Measurements from ENCODE around the gene UTP15. TPM values are rescaled to one million over a fixed set of nuclear protein-coding genes. Genes with fewer than 3 reads are reported as not detected.

Gene UTP15
- total and polyA plus RNA-seq, 2 donors = 5.3 to 24.7 TPM

GRCh38 chr5:73591698-73592501 is 26.4 kb downstream of the UTP15 start:
- Histone ChIP-seq H3K36me3 (ENCODE audit: insufficient read depth) (no peaks in the 10 kb centered on the region), H3K27ac (ENCODE audit: low read depth) (no peak overlapping the region), H3K4me1 (ENCODE audit: insufficient read depth) (no peaks in the 10 kb centered on the region), H3K4me3 (ENCODE audit: low read depth, low read length) (no peak overlapping the region)
- 35% methylated on average over 4 of the region's 4 CpGs for WGBS
- no peak for DNase-seq (ENCODE audit: extremely low spot score)

GRCh38 chr5:73592551-73592950 is 27.0 kb downstream of the UTP15 start:
- no peak overlapping the region for H3K4me3 ChIP-seq (ENCODE audit: low read depth, low read length)
- no peaks in the 10 kb centered on the region for H3K4me1 ChIP-seq (ENCODE audit: insufficient read depth)
- H3K27ac ChIP-seq (ENCODE audit: low read depth) = no peak overlapping the region
- no peaks in the 10 kb centered on the region for H3K36me3 ChIP-seq (ENCODE audit: insufficient read depth)
- DNase-seq (ENCODE audit: extremely low spot score) = no peak
- WGBS = 62% methylated on average over 1 of the region's 1 CpG

- H3K4me3 ChIP-seq (ENCODE audit: low read depth, low read length) = no peak overlapping the region
- H3K36me3 ChIP-seq (ENCODE audit: insufficient read depth) = no peaks in the 10 kb centered on the region
- no peak overlapping the region for H3K27ac ChIP-seq (ENCODE audit: low read depth)
- no peaks in the 10 kb centered on the region for H3K4me1 ChIP-seq (ENCODE audit: insufficient read depth)
- no peak for DNase-seq (ENCODE audit: extremely low spot score)
These were observed 31.3 kb downstream of the UTP15 start for GRCh38 chr5:73596705-73597328.

- no peak overlapping the region for H3K27ac ChIP-seq (ENCODE audit: low read depth)
- 95% methylated on average over 3 of the region's 3 CpGs for WGBS
- H3K4me3 ChIP-seq (ENCODE audit: low read depth, low read length) = no peak overlapping the region
- H3K36me3 ChIP-seq (ENCODE audit: insufficient read depth) = no peaks in the 10 kb centered on the region
- no peak for DNase-seq (ENCODE audit: extremely low spot score)
- H3K4me1 ChIP-seq (ENCODE audit: insufficient read depth) = no peaks in the 10 kb centered on the region
These were observed 33.8 kb downstream of the UTP15 start for GRCh38 chr5:73599380-73599779.

GRCh38 chr5:73603998-73604397 is 38.5 kb downstream of the UTP15 start:
- Histone ChIP-seq H3K27ac (ENCODE audit: low read depth) (no peak overlapping the region), H3K4me3 (ENCODE audit: low read depth, low read length) (no peak overlapping the region), H3K4me1 (ENCODE audit: insufficient read depth) (no peaks in the 10 kb centered on the region), H3K36me3 (ENCODE audit: insufficient read depth) (no peaks in the 10 kb centered on the region)
- WGBS = 90% methylated on average over 5 of the region's 5 CpGs
- DNase-seq (ENCODE audit: extremely low spot score) = no peak

GRCh38 chr5:73605223-73606087 is 39.9 kb downstream of the UTP15 start:
- 68% methylated on average over 8 of the region's 8 CpGs for WGBS
- H3K27ac ChIP-seq (ENCODE audit: low read depth) = no peak overlapping the region

GRCh38 chr5:73606206-73606753 is 40.7 kb downstream of the UTP15 start:
- no peak overlapping the region for H3K4me3 ChIP-seq (ENCODE audit: low read depth, low read length)
- no peak overlapping the region for H3K27ac ChIP-seq (ENCODE audit: low read depth)
- H3K4me1 ChIP-seq (ENCODE audit: insufficient read depth) = no peaks in the 10 kb centered on the region
- H3K36me3 ChIP-seq (ENCODE audit: insufficient read depth) = no peaks in the 10 kb centered on the region
- 37% methylated on average over 3 of the region's 3 CpGs for WGBS
- no peak for DNase-seq (ENCODE audit: extremely low spot score)

More at GRCh38 chr5:73605223-73606087, 39.9 kb downstream of the UTP15 start:
- no peaks in the 10 kb centered on the region for H3K36me3 ChIP-seq (ENCODE audit: insufficient read depth)
- DNase-seq (ENCODE audit: extremely low spot score) = no peak
- no peaks in the 10 kb centered on the region for H3K4me1 ChIP-seq (ENCODE audit: insufficient read depth)
- no peak overlapping the region for H3K4me3 ChIP-seq (ENCODE audit: low read depth, low read length)

GRCh38 chr5:73607228-73607627 is 41.7 kb downstream of the UTP15 start:
- no peaks in the 10 kb centered on the region for H3K36me3 ChIP-seq (ENCODE audit: insufficient read depth)
- H3K27ac ChIP-seq (ENCODE audit: low read depth) = no peak overlapping the region
- H3K4me1 ChIP-seq (ENCODE audit: insufficient read depth) = no peaks in the 10 kb centered on the region
- no peak for DNase-seq (ENCODE audit: extremely low spot score)
- H3K4me3 ChIP-seq (ENCODE audit: low read depth, low read length) = no peak overlapping the region

GRCh38 chr5:73612799-73613198 is 47.3 kb downstream of the UTP15 start:
- WGBS = 53% methylated on average over 3 of the region's 3 CpGs

GRCh38 chr5:73615085-73615484 is 49.5 kb downstream of the UTP15 start:
- no peak overlapping the region for H3K4me3 ChIP-seq (ENCODE audit: low read depth, low read length)
- H3K36me3 ChIP-seq (ENCODE audit: insufficient read depth) = no peaks in the 10 kb centered on the region
- H3K4me1 ChIP-seq (ENCODE audit: insufficient read depth) = peaks cover 1% of the 10 kb centered on the region
- WGBS = 72% methylated on average over 2 of the region's 2 CpGs
- DNase-seq (ENCODE audit: extremely low spot score) = no peak
- no peak overlapping the region for H3K27ac ChIP-seq (ENCODE audit: low read depth)

More at GRCh38 chr5:73612799-73613198, 47.3 kb downstream of the UTP15 start:
- Histone ChIP-seq H3K27ac (ENCODE audit: low read depth) (no peak overlapping the region), H3K4me1 (ENCODE audit: insufficient read depth) (peaks cover 1% of the 10 kb centered on the region), H3K4me3 (ENCODE audit: low read depth, low read length) (no peak overlapping the region), H3K36me3 (ENCODE audit: insufficient read depth) (no peaks in the 10 kb centered on the region)
- DNase-seq (ENCODE audit: extremely low spot score) = no peak

GRCh38 chr5:73615947-73616346 is 50.4 kb downstream of the UTP15 start:
- 83% methylated on average over 4 of the region's 4 CpGs for WGBS
- no peak for DNase-seq (ENCODE audit: extremely low spot score)

GRCh38 chr5:73617510-73618279 is 52.2 kb downstream of the UTP15 start:
- 61% methylated on average over 9 of the region's 9 CpGs for WGBS

More at GRCh38 chr5:73615947-73616346, 50.4 kb downstream of the UTP15 start:
- H3K4me1 ChIP-seq (ENCODE audit: insufficient read depth) = peaks cover 1% of the 10 kb centered on the region
- H3K4me3 ChIP-seq (ENCODE audit: low read depth, low read length) = no peak overlapping the region
- no peak overlapping the region for H3K27ac ChIP-seq (ENCODE audit: low read depth)
- no peaks in the 10 kb centered on the region for H3K36me3 ChIP-seq (ENCODE audit: insufficient read depth)

More at GRCh38 chr5:73617510-73618279, 52.2 kb downstream of the UTP15 start:
- peaks cover 1% of the 10 kb centered on the region for H3K4me1 ChIP-seq (ENCODE audit: insufficient read depth)
- DNase-seq (ENCODE audit: extremely low spot score) = no peak
- no peak overlapping the region for H3K27ac ChIP-seq (ENCODE audit: low read depth)
- no peaks in the 10 kb centered on the region for H3K36me3 ChIP-seq (ENCODE audit: insufficient read depth)
- no peak overlapping the region for H3K4me3 ChIP-seq (ENCODE audit: low read depth, low read length)
